Dermis microvascular lymphatic vessel endothelial cell (primary cell): ENCODE measurements around the gene LAG3. TPM values are rescaled to one million over a fixed set of nuclear protein-coding genes. Genes with fewer than 3 reads are reported as not detected.
A peak's percentile ranks its signal among the peaks of the same experiment; 100 is the strongest.

Experiments
- DNase-seq, 2 donors: peaks; one replicate each; pipeline versions ENCODE4 v3.0.0 to v3.0.0-alpha.2; 2010; ENCODE audit warnings: low read depth in 2 of 2
- total RNA-seq: library from RNA; depleted of rRNA; stranded (reverse); fragments of >200 nt; gene quantifications from 2 replicates; pipeline ENCODE4 v1.2.1, GENCODE V29; 2014

The LAG3 gene
- total RNA-seq, 1 donor from 2014 or later = under 0.01 TPM

DNA sequence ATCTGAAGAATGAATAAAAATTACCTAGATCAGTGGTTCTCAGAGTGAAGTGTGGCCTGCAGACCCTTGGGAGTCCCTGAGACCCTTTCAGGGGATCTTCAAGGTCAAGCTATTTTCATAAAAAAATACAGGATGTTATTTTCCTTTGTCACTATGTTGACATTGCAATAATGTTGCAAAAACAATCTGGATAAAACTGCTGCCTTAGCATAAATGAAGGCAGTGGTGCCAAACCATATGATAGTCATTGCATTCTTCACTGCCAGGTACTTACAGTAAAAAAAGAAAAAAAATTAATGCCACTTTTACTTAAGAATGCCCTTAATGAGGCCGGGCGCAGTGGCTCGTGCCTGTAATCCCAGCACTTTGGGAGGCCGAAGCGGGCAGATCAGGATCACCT, 15.0 kb downstream of the LAG3 start:
- no peak for DNase-seq

DNA sequence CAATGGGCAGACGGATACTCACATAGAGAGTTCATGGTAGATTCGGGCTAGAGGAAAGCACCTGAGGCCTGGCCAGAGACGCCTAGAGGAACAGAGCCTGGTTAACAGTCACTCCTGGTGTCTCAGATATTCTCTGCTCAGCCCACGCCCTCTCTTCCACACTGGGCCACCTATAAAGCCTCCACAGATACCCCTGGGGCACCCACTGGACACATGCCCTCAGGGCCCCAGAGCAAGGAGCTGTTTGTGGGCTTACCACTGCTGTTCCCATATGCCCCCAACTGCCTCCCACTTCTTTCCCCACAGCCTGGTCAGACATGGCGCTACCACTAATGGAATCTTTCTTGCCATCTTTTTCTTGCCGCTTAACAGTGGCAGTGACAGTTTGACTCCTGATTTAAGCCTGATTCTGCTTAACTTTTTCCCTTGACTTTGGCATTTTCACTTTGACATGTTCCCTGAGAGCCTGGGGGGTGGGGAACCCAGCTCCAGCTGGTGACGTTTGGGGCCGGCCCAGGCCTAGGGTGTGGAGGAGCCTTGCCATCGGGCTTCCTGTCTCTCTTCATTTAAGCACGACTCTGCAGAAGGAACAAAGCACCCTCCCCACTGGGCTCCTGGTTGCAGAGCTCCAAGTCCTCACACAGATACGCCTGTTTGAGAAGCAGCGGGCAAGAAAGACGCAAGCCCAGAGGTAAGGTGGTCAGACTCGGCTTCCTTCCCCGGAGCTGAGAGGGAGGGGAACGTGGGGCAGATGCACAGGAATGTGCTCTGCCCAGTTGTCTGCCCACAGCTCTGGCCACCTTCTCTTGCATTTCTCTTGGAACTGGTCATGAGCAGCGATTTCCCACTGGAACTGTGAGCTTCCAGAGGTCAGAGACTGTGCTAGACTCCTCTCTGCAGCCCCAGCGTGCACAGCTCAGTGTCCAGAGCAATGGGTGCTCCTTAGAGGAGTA, 16.9 kb downstream of the LAG3 start, which contains the start of gene CD4:
Gene CD4 (plus strand): TSS at position 557 of the 953 bp plus-strand sequence. CDS start 10,611 bp downstream, outside the sequence.
- no peak for DNase-seq

DNA sequence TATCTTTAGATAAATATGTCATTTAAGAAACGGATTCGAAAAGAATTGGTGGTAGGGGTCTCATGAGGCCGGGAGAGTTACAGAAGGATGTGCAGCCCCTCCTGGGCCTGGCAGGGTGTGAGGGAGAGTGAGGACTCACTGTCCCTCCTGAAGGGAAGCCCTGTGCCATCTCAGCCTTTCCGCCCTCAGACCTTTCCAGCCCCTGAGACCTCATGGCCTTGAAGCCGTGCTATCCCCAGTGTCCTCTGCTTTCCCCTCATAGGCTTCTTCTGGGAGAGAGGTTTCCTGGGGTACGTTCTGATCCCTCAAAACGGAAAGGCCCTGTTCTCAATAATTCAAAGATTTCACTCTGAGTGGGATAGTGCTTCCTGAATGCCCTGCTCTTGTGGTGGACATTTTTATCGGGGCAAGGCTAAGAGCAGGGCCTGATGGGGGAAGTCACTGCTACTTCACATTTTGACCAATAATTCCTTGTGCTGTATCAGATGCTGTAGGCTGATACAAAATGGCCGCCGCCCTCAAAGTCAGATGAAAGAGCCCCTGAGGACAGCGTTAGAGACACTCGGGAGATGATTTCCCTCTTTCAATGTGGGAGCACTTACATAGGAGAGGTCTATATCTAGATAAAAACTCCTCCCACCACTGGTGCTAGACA, 18.3 kb downstream of the LAG3 start:
- DNase-seq = no peak

DNA sequence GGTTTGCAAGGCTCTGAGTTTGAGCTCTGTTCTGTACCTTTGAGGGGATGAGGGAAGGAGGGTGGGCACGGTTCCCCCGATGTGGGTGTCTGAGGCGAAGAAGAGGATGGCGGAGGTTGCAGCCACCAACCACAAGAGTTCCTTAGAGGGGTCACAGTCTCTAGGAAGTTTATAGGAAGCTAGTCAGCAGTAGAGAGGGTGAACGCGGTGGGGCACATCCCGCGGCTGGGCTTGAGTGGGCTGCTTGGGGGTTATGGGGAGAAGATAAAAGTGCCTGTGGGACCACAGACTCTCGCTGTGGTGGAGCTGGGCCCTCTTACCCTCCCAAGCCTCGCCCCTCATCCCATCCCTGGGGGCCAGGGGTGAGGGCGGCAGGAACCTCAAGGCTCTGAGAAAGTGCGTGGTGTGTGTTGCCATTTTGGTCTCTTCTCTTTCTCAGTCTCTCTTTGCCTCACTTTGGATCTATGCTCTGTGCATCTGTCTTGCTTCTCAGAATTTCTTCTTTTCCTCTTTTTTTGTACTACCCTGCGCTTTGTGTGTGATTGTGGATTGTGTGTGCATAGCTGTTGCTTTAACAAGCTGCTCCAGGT, 19.7 kb downstream of the LAG3 start:
- DNase-seq = no peak

DNA sequence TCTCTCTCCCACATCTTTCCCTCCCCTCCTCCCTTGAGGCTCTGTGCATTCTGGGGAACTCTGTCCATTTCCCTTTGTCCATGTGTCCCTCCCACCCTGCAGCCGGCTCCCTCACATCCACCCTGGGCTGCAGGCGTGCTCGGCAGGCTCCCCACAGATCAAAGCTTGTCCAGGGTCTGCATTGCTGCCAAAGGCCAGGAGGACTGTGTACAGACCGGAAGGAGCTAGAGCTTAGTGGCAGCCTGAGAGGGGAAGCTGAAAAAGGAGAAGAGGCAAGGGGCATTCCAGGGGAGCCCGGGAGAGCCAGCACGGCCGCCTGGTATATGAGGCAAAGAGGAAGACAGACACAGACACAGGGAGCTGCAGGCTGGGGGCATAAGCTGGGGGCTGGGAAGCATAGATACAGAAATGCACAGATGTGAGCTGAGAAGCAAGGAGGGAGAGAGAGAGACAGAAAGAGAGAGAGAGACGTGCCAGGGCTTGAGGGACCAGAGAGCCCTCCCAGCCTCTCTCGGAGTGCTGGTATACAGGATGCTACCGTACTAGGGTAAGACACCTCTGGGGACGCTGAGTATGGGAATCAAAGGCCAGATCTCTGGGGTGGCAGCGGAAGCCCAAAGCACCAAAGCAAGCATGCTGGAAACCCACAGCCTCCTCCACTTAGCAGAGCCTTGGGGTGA, 20.3 kb downstream of the LAG3 start:
- no peak for DNase-seq

DNA sequence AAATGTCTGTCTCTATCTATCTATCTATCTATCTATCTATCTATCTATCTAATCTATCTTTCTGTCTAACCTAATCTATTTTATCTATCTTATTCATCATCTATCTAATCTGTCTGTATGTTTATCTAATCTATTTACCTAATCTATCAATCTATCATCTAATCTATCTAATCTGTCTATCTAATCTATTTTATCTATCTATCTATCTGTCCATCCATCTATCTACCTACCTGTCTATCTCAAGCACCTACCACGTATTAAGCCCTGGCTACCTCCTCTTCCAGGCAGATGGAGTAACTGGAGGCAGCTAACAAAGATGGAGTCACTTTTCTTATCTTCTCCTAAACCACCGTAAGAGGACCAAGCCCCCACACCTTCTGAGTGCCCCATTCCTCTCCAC, 22.8 kb downstream of the LAG3 start:
- DNase-seq = no peak

DNA sequence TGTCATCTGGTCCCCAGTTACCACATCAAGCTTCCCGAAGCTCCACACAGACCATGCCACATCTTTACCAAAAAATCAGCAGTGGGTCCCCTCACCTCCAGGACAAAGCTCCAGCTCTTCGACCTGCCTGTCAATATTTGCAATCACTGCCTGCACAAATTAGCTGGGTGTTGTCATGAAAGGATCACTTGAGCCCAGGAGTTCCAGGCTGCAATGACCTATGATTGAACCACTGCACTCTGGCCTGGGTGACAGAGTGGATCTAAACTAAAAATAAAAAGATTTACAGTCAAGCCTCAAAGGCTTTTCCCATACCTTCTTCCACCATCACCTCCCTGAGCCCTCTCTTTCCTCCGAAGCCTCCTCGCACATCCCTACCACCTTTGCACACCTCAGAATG, 24.3 kb downstream of the LAG3 start:
- DNase-seq = no peak

DNA sequence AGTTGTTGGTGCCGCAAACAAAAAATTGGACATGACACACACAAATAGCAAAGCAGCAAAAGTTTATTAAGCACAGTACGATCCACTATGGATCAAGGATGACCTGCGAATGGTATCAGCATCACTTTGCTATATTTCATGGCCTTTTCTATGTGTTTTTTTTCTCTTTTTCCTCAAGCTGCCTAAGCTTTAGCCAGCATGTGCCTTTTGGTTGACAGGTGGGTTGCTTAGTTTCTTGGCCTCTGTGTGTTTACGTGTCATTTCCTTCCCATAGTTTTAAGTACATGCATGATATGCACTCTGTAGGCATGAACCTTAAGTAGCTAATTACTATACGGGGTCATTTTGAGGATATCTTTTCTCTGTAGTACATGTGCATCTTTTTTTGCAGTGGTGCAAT, 26.8 kb downstream of the LAG3 start:
- no peak for DNase-seq

DNA sequence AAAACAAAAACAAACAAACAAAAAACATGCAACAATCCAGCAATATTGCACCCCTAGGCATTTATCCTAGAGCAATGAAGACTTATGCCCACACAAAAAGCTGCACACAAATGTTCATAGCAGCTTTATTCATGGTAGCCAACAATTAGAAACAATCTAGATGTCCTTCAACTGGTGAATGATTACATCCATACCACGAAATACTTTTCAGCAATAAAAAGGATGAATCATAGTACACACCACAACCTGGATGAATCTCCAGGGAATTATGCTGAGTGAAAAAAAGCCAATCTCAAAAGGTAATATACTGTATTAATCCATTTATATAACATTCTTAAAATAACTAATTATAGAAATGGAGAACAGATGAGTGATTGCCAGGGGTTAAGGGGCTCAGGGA, 34.9 kb downstream of the LAG3 start:
- DNase-seq = no peak

GRCh38 chr12:6809056-6809455, 36.7 kb downstream of the LAG3 start:
- DNase-seq = no peak

- no peak for DNase-seq
These were observed 38.4 kb downstream of the LAG3 start for GRCh38 chr12:6810758-6811157.

- DNase-seq = no peak
These were observed 41.0 kb downstream of the LAG3 start for GRCh38 chr12:6813363-6813762.

DNA sequence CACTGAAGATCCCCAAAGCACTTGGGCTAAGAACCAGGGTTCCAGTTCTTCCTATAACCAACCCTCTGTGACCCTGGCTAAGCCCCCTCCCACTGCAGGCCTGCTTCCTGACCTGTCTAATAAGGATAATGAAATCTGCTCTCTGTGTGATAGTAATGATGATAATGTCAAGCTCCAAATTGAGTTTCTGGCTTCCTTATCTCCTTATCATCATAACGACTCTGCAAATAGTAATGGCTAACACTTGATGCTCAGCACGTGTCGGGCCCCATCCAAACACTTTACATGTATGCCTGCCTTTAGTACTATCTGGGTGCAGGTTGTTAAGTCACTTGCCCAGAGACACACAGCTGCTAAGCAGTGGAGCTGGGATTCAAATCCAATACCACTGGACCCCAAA, 44.3 kb downstream of the LAG3 start:
- DNase-seq = no peak

DNA sequence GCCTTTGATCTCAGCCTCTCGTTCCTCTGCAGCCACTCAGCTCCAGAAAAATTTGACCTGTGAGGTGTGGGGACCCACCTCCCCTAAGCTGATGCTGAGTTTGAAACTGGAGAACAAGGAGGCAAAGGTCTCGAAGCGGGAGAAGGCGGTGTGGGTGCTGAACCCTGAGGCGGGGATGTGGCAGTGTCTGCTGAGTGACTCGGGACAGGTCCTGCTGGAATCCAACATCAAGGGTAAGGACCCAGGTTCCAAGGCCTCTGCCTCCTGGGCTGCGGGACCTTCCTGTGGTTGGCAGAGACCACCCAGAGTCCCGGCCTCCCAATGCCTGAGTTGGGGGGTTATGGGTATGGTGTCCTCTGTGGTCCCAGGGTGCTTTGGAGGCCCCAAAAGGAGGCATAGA, 44.8 kb downstream of the LAG3 start:
- no peak for DNase-seq

DNA sequence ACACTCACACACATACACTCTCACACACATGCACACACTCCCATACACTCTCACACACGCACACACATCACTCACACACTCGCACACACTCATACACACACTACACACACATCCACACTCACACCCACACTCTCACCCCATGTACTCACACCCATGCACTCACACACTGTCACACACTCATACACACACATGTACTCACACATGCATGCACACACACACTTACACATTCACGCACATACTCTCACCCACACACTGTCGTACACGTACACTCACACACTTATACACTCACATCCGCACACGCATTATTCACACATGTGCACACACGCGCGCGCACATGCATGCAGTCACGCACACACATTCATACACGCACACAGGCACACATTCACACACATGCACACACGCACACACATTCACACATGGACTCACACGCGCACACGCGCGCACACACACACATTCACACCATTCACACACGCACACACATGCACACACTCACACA, 45.4 kb downstream of the LAG3 start:
- DNase-seq = no peak

- no peak for DNase-seq
These were observed 45.9 kb downstream of the LAG3 start for GRCh38 chr12:6818222-6818621.

DNA sequence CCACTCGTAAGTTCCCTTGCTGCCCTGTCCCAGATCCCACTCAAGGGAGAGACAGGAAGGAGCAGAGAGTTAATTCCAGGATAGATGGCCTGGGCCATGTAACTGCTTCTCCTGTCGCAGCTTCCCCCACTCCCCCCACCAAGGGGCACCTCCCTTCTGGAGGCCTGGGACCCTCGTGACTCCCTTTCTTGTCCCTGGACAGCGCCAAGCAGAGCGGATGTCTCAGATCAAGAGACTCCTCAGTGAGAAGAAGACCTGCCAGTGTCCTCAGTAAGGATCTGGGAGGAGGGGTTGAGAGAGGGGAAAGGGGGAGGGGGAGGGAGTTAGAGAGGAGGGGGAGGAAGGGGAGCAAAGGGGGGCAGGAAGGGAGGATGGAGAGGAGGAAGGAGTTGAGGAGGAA, 46.3 kb downstream of the LAG3 start:
- no peak for DNase-seq

GRCh38 chr12:6819106-6820030, 47.0 kb downstream of the LAG3 start:
- DNase-seq = peak in 1 of 2 donors; percentile 26

DNA sequence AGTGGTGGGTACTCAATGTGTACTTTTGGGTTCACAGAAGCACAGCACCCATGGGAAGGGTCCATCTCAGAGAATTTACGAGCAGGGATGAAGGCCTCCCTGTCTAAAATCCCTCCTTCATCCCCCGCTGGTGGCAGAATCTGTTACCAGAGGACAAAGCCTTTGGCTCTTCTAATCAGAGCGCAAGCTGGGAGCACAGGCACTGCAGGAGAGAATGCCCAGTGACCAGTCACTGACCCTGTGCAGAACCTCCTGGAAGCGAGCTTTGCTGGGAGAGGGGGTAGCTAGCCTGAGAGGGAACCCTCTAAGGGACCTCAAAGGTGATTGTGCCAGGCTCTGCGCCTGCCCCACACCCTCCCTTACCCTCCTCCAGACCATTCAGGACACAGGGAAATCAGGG, 47.8 kb downstream of the LAG3 start:
- no peak for DNase-seq

DNA sequence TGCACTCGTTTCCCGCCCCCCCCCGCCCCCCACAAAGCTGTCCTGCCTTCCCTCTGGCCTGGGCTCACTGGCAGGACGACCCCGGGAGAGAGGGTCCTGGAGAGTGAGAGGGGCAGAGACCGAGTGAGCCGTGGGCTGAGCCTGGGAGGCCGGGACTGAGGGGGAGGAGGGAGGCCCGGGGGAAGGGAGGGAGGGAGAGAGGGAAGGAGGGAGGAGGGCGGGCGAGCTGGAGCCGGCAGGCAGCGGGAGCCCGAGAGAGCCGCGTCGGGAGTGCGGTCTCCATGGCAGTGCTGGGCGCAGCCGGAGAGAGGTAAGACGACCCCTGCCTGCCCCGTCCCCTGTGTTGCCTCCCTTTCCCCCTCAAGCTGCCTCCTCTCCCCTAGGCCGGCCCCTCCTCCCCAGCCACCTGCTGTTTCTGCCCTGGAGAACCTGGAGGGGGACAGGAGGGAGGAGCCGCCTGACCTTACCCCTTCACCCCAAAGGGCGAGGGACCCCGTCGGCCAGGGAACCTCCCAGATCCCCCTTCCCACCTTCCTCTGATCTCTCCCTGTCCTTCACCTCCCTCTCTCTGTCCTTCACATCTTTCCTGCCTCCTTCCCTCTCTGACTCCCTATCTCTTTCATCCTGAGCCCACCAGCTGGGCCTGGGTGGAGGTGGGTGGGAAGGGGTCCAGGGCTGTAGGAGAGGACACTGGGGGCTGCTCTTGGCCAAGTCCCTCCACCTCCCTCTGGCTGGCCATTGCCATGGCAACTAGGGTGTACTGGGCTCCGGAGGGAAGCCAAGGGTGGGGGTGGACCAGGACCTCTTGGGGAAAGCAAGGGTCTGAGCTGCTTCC, 49.5 kb downstream of the LAG3 start, which contains the start of gene GPR162:
Gene GPR162 (plus strand): TSS at position 231 of the 835 bp plus-strand sequence. CDS start 2,078 bp downstream, outside the sequence.
- DNase-seq = peak in 1 of 2 donors; percentile 59
